Heart right ventricle (tissue), 16 donors: ENCODE measurements around the gene ERVH48-1. TPM values are rescaled to one million over a fixed set of nuclear protein-coding genes. Genes with fewer than 3 reads are reported as not detected.
A peak's percentile ranks its signal among the peaks of the same experiment; 100 is the strongest.

Source experiments
- ATAC-seq, 8 donors: fragments of 200-7000 bp; cut with Tn5 transposase; one replicate each; pipeline ENCODE4 v1.9.1; 2020; ENCODE audit warnings: mild to moderate bottlenecking in 8 of 8, moderate library complexity in 8 of 8, moderate number of reproducible peaks in 1 of 8
- DNase-seq, 2 donors: peaks; one replicate each; pipeline ENCODE4 v3.0.0-alpha.2; 2020
- H3K27ac ChIP-seq, 10 donors: fragments of 200-600 bp; sonication (generic) in 2 of 10; one replicate each; pipeline versions ENCODE4 v1.5.0 to v1.8.0; 2020 to 2022; ENCODE audit warnings: mild to moderate bottlenecking in 3 of 10
- H3K27me3 ChIP-seq, 7 donors: fragments of 200-600 bp; one replicate each; pipeline ENCODE4 v1.8.0; 2021 to 2022; ENCODE audit warnings: mild to moderate bottlenecking in 2 of 7
- H3K36me3 ChIP-seq, 9 donors: fragments of 200-600 bp; sonication (generic) in 1 of 9; one replicate each; pipeline versions ENCODE4 v1.5.0 to v1.8.0; 2020 to 2022; ENCODE audit warnings: mild to moderate bottlenecking in 2 of 9
- H3K4me1 ChIP-seq, 9 donors: fragments of 200-600 bp; sonication (generic) in 1 of 9; one replicate each; pipeline versions ENCODE4 v1.5.0 to v1.8.0; 2020 to 2022; ENCODE audit warnings: mild to moderate bottlenecking in 4 of 9
- H3K4me3 ChIP-seq, 10 donors: fragments of 200-600 bp; sonication (generic) in 2 of 10; one replicate each; pipeline versions ENCODE4 v1.5.0 to v1.8.0; 2020 to 2022; ENCODE audit warnings: mild to moderate bottlenecking in 7 of 10, moderate library complexity in 2 of 10
- H3K9me3 ChIP-seq, 11 donors: fragments of 200-600 bp in 10 of 11; sonication (generic) in 2 of 11; one replicate each; pipeline versions ENCODE4 v1.5.0 to v1.8.0; 2013 to 2022; ENCODE audit warnings: mild to moderate bottlenecking in 2 of 11, control low read depth in 1 of 11, moderate library complexity in 1 of 11
- WGBS, 2 donors: extraction: QIAGEN DNeasy Blood & Tissue Kit; methylation state at CpG; one replicate each; pipeline ENCODE4 v1.1.7; 2013; ENCODE audit warnings: inconsistent platforms in 1 of 2; 5-methylcytosine and 5-hydroxymethylcytosine counted together
- intact Hi-C, 10 donors: fragments of 100-400 bp; cut with DNase I; formaldehyde crosslinking; loops; one replicate each; pipeline versions ENCODE4 v1.11.1 to v1.14.2; 2022
- polyA plus RNA-seq, 2 donors: library from polyadenylated mRNA; stranded (reverse); fragments of 200-250 nt; gene quantifications; one replicate each; pipeline ENCODE4 v1.2.3, GENCODE V29; 2013
- total RNA-seq, 10 donors: library from RNA; stranded (reverse); fragmentation: NEBNext Ultra II Directional in 3 of 10; extraction: Animal tissue kit (Norgen Biotek cat#: 25700) in 3 of 10; gene quantifications; one replicate each; pipeline versions ENCODE4 v1.2.1 to v1.2.4, GENCODE V29; 2021 to 2023
- TF ChIP-seq, protein P1 (sequence below), 9 donors: fragments of 200-600 bp; sonication (generic) in 2 of 9; IDR thresholded peaks; one replicate each; pipeline versions ENCODE4 v1.5.0 to v1.8.0; 2021 to 2022; ENCODE audit warnings: antibody characterized with exemption in 9 of 9, mild to moderate bottlenecking in 5 of 9, moderate library complexity in 1 of 9
- donor health status: Arrhythmogenic right ventricular cardiomyopathy.
- donor health status: ischemic (EF 13 %, LVEDD 7.1; RV severe dilation, severe dysfunction).
- donor health status: healthy with polysubstance abuse.
- donor health status: DM: no; HTN: yes; CAD: no.
- donor health status: DM: no; HTN: no; CAD: no.
- donor health status: ischemic (EF 25% LVEDD 6.9; RV normal size, moderate dysfunction).
- donor health status: ischemic (EF 25% LVEDD 5.7; RV mildly dilated, moderate dysfunction).
- donor health status: healthy.
- donor health status: DM: yes; HTN: yes; CAD: no.
- donor health status: Ischemic cardiomyopathy.
- donor health status: ischemic (EF 35%, LVEDD 5.7; RV mildly dilated, moderate dysfunction).
- donor health status: nonischemic (EF 11% LVEDD 7.7; RV severe dilation, severe dysfunction).
- donor health status: DM: yes; HTN: yes; CAD: no.
- donor health status: PGD.
- donor health status: ischemic (EF 29% LVEDD 5.4; RV normal size, mild dysfunction).
- donor health status: nonischemic (EF 23%, LVEDD 6.1; RV moderate dilation, normal function).

Gene ERVH48-1
- total and polyA plus RNA-seq, 12 donors = 0.03 to 0.09 TPM; not detected in 10

DNA sequence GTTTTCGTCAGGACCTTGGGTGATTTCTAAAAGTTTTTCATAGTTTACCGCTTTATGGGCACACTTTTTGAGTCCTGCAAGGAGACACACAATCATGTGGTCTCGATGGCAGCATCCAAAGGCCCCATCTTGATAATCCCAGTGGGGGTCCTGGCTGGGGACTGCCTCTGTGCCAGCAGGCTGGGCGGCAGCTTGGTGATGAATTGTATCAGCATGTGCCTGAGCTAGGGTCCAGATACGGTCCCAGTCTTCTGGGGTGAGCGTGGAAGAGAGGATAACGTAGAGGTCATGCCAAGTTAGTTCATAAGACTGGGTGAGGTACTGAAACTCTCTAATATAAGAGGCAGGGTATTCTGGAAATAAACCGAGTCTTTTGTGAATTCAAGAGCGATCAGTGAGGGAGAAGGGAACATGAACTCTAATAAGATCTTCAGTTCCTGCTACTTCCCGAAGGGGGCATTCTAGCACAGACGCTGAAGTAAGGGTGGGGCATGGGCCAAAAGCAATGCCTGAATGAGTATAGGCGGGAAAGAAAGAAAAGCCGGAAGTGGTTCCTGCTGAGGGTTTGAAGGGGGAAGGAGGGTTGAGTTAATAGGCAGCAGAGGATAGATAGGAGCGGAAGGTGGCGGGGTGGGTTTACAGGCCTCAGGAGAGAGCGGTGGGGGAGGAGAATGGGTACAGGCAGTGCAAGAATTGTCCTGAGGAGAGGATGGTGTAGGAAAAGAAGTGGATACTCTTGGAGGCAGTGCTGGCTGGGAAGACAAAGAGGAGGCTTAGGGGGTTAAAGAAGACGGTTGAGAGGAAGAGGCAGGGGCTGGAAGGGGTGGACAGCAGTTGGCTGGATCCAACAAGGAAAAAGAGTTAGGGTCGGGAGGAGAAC lies 1.6 kb downstream of the ERVH48-1 start:
- Histone ChIP-seq H3K36me3 (no peaks in the 10 kb centered on the region), H3K27me3 (no peaks in the 10 kb centered on the region), H3K4me1 (peaks cover 0 to 12% (median 4%) of the 10 kb centered on the region in 9 donors), H3K4me3 (peak overlapping the region in 2 of 10 donors; percentile 6 to 7), H3K27ac (peak overlapping the region in 1 of 10 donors; percentile 44), H3K9me3 (no peaks in the 10 kb centered on the region)
- ATAC-seq = peak; percentile 72 to 93 (median 86)
- 23% methylated on average over 18 of the region's 18 CpGs for WGBS, 2 donors
- TF ChIP-seq, protein P1, sequence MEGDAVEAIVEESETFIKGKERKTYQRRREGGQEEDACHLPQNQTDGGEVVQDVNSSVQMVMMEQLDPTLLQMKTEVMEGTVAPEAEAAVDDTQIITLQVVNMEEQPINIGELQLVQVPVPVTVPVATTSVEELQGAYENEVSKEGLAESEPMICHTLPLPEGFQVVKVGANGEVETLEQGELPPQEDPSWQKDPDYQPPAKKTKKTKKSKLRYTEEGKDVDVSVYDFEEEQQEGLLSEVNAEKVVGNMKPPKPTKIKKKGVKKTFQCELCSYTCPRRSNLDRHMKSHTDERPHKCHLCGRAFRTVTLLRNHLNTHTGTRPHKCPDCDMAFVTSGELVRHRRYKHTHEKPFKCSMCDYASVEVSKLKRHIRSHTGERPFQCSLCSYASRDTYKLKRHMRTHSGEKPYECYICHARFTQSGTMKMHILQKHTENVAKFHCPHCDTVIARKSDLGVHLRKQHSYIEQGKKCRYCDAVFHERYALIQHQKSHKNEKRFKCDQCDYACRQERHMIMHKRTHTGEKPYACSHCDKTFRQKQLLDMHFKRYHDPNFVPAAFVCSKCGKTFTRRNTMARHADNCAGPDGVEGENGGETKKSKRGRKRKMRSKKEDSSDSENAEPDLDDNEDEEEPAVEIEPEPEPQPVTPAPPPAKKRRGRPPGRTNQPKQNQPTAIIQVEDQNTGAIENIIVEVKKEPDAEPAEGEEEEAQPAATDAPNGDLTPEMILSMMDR (IDR thresholded peaks at IDR 0.05) = peak; percentile 50 to 83 (median 74)
- peak; percentile 25 to 73 for DNase-seq
- intact Hi-C loops = loop anchor here in 1 of 10 donors (10.0 kb wide), 3 partner anchors 51 to 721 kb away; partner anchors contain the start of gene PKNOX1

DNA sequence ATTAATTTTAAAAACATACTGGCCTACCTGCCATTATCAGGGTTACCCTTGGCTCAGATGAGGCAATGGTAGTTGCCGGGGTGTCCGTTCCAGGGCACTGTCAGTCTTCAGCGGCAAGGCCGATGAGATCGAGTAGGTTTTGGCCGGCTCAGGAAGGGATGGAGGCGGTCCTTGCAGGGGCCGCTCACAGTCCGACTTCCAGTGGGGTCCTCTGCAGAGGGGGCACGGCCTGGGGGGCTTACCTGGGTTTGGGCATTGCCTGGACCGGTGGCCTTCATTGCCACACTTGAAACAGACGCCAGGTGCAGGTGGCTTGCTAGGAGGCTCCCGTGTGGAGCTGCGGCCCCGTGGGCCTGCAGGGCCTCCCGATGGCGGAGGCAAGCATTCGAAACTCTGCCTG lies 2.5 kb downstream of the ERVH48-1 start:
- Histone ChIP-seq H3K4me3 (no peak overlapping the region), H3K36me3 (no peaks in the 10 kb centered on the region), H3K4me1 (peaks cover 0 to 12% (median 4%) of the 10 kb centered on the region in 9 donors), H3K9me3 (no peaks in the 10 kb centered on the region), H3K27ac (no peak overlapping the region), H3K27me3 (no peaks in the 10 kb centered on the region)
- DNase-seq (no peak), ATAC-seq (no peak)
- intact Hi-C loops = loop anchor here in 1 of 10 donors (10.0 kb wide), 3 partner anchors 52 to 722 kb away; partner anchors contain the start of gene PKNOX1
- TF ChIP-seq, protein P1 (IDR thresholded peaks at IDR 0.05) = no peak
- WGBS, 2 donors = 90 to 93% methylated on average over 18 of the region's 18 CpGs

DNA sequence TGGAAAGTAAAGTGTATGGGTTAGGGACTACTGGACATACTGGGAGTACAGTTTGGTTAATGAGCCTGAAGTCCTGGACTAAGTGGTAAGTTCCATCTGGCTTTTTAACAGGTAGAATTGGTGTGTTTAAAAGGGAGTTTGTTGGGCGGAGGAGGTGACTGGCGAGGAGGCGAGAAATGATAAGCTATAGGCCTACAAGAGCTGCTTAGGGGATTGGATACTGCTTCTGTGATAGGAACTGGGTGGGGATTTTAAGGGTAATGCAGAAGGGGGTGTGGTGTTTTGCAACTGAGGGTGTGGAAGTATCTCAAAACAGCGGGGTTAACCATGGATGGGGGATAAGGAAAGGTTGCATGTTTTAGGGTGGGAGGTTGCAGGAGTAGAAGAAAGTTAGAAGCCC lies 3.5 kb downstream of the ERVH48-1 start:
- no peak for ATAC-seq
- H3K4me3 ChIP-seq = no peak overlapping the region
- WGBS, 2 donors = 90 to 92% methylated on average over 4 of the region's 4 CpGs
- no peaks in the 10 kb centered on the region for H3K36me3 ChIP-seq
- no peak overlapping the region for H3K27ac ChIP-seq
- no peaks in the 10 kb centered on the region for H3K9me3 ChIP-seq
- TF ChIP-seq, protein P1 (IDR thresholded peaks at IDR 0.05) = no peak
- no peak for DNase-seq
- peaks cover 0 to 12% (median 4%) of the 10 kb centered on the region in 9 donors for H3K4me1 ChIP-seq
- intact Hi-C loops = loop anchor here in 1 of 10 donors (10.0 kb wide), 3 partner anchors 53 to 723 kb away; partner anchors contain the start of gene PKNOX1
- no peaks in the 10 kb centered on the region for H3K27me3 ChIP-seq

DNA sequence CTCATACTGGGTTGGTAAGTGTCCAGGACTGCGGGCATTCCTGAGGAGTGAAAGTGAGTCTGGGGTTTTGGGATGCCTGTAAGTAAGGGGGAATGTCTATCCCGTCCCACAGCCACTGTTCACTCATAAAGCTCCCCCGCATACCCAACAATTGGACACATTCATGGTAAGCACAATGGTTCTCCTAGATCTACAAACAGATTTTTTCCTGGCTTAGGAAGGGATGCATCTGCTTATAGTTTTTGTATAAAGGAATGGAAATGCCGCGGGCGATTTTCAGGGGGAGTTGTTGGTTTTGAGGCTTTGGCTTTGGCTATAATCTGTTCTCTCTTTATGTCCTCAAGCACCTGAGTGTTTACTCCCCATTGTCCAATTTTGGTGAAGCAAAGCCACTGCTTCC lies 7.1 kb downstream of the ERVH48-1 start:
- peaks cover 0 to 2% (median 0%) of the 10 kb centered on the region in 9 donors for H3K4me1 ChIP-seq
- TF ChIP-seq, protein P1 (IDR thresholded peaks at IDR 0.05) = no peak
- no peaks in the 10 kb centered on the region for H3K27me3 ChIP-seq
- no peak overlapping the region for H3K4me3 ChIP-seq
- 92 to 97% methylated on average over 6 of the region's 6 CpGs for WGBS, 2 donors
- no peak overlapping the region for H3K27ac ChIP-seq
- intact Hi-C loops = loop anchor here in 1 of 10 donors (10.0 kb wide), 1 partner anchor 727 kb away; no protein-coding TSS in a partner anchor
- no peaks in the 10 kb centered on the region for H3K9me3 ChIP-seq
- H3K36me3 ChIP-seq = peaks cover 0 to 10% (median 0%) of the 10 kb centered on the region in 9 donors
- ATAC-seq (no peak), DNase-seq (no peak)
